Lung (tissue), 12 donors: Measurements from ENCODE around the gene GALNT2. TPM values are rescaled to one million over a fixed set of nuclear protein-coding genes. Genes with fewer than 3 reads are reported as not detected.

Experiments used
- ATAC-seq: fragments of 200-7000 bp; cut with Tn5 transposase; one replicate; pipeline ENCODE4 v1.9.1; 2020; ENCODE audit warnings: moderate number of reproducible peaks; ENCODE audit not compliant: insufficient read depth, low FRiP score
- DNase-seq, 3 donors: peaks; one replicate each; pipeline ENCODE4 v3.0.0-alpha.2; 2013 to 2017
- H3K27ac ChIP-seq, 2 donors: one replicate each; pipeline ENCODE4 v1.5.1; 2013; ENCODE audit warnings: mild to moderate bottlenecking in 2 of 2, moderate library complexity in 2 of 2, control low read depth in 1 of 2, inconsistent platforms in 1 of 2, low read depth in 1 of 2, low read length in 1 of 2
- H3K27me3 ChIP-seq, 3 donors: one replicate each; pipeline ENCODE4 v1.5.1; 2013; ENCODE audit warnings: low read length in 2 of 3; ENCODE audit not compliant: control insufficient read depth in 3 of 3, insufficient read depth in 3 of 3
- H3K36me3 ChIP-seq, 4 donors: one replicate each; pipeline ENCODE4 v1.5.1; 2013; ENCODE audit warnings: low read length in 4 of 4, mild to moderate bottlenecking in 1 of 4, moderate library complexity in 1 of 4; ENCODE audit not compliant: control insufficient read depth in 4 of 4, insufficient read depth in 4 of 4
- H3K4me1 ChIP-seq, 5 donors: one replicate each; pipeline ENCODE4 v1.5.1; 2013; ENCODE audit warnings: low read length in 5 of 5, mild to moderate bottlenecking in 2 of 5, moderate library complexity in 1 of 5; ENCODE audit not compliant: control insufficient read depth in 5 of 5, insufficient read depth in 5 of 5
- H3K4me3 ChIP-seq: one replicate; pipeline ENCODE4 v1.5.1; 2013; ENCODE audit warnings: mild to moderate bottlenecking, control low read depth, moderate library complexity
- H3K9ac ChIP-seq, 2 donors: one replicate each; pipeline ENCODE4 v1.5.1; 2013; ENCODE audit warnings: low read length in 2 of 2, control low read depth in 1 of 2; ENCODE audit not compliant: insufficient read depth in 1 of 2
- H3K9me3 ChIP-seq, 4 donors: one replicate each; pipeline ENCODE4 v1.5.1; 2013; ENCODE audit warnings: low read length in 3 of 4, mild to moderate bottlenecking in 1 of 4, moderate library complexity in 1 of 4; ENCODE audit not compliant: control insufficient read depth in 4 of 4, insufficient read depth in 3 of 4
- WGBS, 2 donors: extraction: QIAGEN DNeasy Blood & Tissue Kit; methylation state at CpG; one replicate each; pipeline ENCODE4 v1.1.7; 2013; 5-methylcytosine and 5-hydroxymethylcytosine counted together
- polyA plus RNA-seq, 2 donors: library from polyadenylated mRNA; stranded (reverse); fragments of 200-250 nt; gene quantifications; one replicate each; pipeline ENCODE4 v1.2.1, GENCODE V29; 2013
- total RNA-seq, 2 donors: library from RNA; depleted of rRNA in 1 of 2; stranded (reverse); fragments of >200 nt in 1 of 2; gene quantifications; one replicate each; pipeline ENCODE4 v1.2.1, GENCODE V29; 2014 to 2021
- TF ChIP-seq, protein P1 (sequence below): IDR thresholded peaks from 2 replicates; pipeline ENCODE4 v1.5.1; 2012; ENCODE audit warnings: mild to moderate bottlenecking; ENCODE audit errors: control extremely low read depth, extremely low read depth
- donor health status: control.
- donor health status: control.
- donor health status: Bipolar disorder and iron deficiency.
- donor health status: healthy.
- donor health status: DM: yes; HTN: yes; CAD: no.

GALNT2 gene
- total and polyA plus RNA-seq, 4 donors, result 23.1 to 101 (median 58.9) TPM

DNA sequence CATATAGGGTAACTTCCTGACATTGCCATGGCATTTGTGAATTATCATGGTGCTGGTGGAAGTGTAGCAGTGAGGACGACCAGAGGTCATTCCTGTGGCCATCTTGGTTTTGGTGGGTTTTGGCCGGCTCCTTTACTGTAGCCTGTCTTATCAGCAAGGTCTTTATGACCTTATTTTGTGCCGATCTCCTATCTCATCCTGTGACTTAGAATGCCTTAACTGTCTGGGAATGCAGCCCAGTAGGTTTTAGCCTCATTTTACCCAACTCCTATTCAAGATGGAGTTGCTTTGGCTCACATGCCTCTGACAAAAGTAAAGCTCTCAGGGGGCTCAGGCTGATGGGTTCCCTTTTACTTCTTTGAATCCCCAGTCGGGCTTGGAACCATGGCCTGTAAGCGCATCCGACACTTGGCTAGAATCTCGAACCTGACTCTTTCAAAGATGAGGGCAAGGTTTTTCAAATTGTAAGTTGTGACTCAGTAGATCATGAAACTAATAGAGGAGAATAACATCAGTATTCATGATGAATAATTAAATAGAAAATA lies 85.0 kb downstream of the GALNT2 start:
- WGBS, 2 donors, result 96 to 98% methylated on average over 7 of the region's 7 CpGs
- no peak overlapping the region for H3K4me3 ChIP-seq
- peaks cover 5 to 24% (median 11%) of the 10 kb centered on the region in 5 donors for H3K4me1 ChIP-seq
- DNase-seq (no peak), ATAC-seq (no peak)
- H3K36me3 ChIP-seq, result no peaks in the 10 kb centered on the region
- no peak overlapping the region for H3K27ac ChIP-seq
- TF ChIP-seq, protein P1, sequence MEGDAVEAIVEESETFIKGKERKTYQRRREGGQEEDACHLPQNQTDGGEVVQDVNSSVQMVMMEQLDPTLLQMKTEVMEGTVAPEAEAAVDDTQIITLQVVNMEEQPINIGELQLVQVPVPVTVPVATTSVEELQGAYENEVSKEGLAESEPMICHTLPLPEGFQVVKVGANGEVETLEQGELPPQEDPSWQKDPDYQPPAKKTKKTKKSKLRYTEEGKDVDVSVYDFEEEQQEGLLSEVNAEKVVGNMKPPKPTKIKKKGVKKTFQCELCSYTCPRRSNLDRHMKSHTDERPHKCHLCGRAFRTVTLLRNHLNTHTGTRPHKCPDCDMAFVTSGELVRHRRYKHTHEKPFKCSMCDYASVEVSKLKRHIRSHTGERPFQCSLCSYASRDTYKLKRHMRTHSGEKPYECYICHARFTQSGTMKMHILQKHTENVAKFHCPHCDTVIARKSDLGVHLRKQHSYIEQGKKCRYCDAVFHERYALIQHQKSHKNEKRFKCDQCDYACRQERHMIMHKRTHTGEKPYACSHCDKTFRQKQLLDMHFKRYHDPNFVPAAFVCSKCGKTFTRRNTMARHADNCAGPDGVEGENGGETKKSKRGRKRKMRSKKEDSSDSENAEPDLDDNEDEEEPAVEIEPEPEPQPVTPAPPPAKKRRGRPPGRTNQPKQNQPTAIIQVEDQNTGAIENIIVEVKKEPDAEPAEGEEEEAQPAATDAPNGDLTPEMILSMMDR, result no peak
- no peak overlapping the region for H3K9ac ChIP-seq
- H3K9me3 ChIP-seq, result peaks cover 0 to 1% (median 0%) of the 10 kb centered on the region in 4 donors
- H3K27me3 ChIP-seq, result no peaks in the 10 kb centered on the region

DNA sequence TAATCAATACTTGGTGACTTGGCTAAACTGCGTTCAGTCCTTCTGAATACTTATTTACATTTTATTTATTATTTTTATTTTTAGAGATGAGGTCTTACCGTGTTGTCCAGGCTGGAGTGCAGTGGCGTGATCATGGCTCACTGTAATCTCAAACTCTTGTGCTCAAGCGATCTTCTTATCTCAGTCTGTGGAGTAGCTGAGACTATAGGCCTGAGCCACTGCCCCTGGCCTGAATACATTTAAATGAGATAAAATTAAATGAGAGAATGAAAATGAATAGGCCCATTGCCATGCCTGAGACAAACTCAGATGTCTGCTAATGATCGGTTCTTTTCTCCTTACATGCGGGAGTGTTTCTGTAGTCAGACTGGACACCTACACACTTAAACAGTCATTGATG lies 86.0 kb downstream of the GALNT2 start:
- Histone ChIP-seq H3K9me3 (peaks cover 0 to 4% (median 0%) of the 10 kb centered on the region in 4 donors), H3K9ac (no peak overlapping the region), H3K4me1 (peaks cover 5 to 24% (median 10%) of the 10 kb centered on the region in 5 donors), H3K36me3 (no peaks in the 10 kb centered on the region), H3K27ac (no peak overlapping the region), H3K27me3 (no peaks in the 10 kb centered on the region), H3K4me3 (no peak overlapping the region)
- TF ChIP-seq, protein P1, result no peak
- WGBS, 2 donors, result 94 to 95% methylated on average over 6 of the region's 6 CpGs
- ATAC-seq (no peak), DNase-seq (no peak)

DNA sequence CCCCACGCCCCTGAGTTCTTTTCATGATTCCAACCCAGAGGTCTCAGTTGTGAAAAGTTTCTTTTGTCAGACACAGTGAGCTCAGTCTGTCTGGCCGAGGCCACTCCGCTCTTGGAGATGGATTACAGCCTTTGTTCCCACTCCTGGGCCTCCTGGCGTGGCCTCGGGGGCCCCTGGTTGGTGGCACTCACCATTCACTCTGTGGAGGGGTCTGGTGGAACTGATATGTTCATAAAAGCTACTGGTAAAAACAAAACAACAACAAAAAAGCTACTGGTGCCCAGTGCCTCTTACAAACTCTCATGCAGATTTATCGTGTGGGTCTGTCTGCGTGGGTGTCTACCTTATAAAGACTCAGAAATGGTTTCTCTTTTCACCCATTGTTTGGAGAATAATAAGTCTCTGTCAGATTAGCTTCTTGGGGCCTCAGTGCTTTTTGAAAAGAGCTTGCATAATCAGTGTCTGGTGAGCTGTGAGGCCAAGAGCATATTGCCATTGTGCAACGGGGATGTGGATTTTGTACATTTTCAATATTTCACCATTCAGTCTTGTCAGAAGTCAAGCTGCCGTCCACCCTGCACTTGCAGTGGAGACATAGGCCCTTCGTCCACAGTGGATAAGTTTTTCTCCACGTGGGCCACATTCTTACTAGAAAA lies 86.7 kb downstream of the GALNT2 start:
- Histone ChIP-seq H3K9me3 (peaks cover 0 to 4% (median 0%) of the 10 kb centered on the region in 4 donors), H3K36me3 (no peaks in the 10 kb centered on the region), H3K27ac (peak overlapping the region in 1 of 2 donors; percentile 68), H3K4me3 (no peak overlapping the region), H3K4me1 (peaks cover 10 to 29% (median 10%) of the 10 kb centered on the region in 5 donors), H3K9ac (no peak overlapping the region), H3K27me3 (no peaks in the 10 kb centered on the region)
- ATAC-seq, result peak; percentile 37
- peak in 2 of 3 donors; percentile 62 to 86 for DNase-seq
- 26 to 54% methylated on average over 11 of the region's 11 CpGs for WGBS, 2 donors
- TF ChIP-seq, protein P1, result no peak
